Nephron progenitor cell (in vitro differentiated cells): Measurements from ENCODE around the gene ADNP.

Source experiments
- DNase-seq: peaks from one replicate; pipeline ENCODE4 v3.0.0; 2021
- H3K27ac Mint-ChIP-seq: 2 replicates; pipeline ENCODE4 v1.8.0; 2021; ENCODE audit warnings: mild to moderate bottlenecking, moderate library complexity, mixed read lengths
- H3K27me3 Mint-ChIP-seq: 2 replicates; pipeline ENCODE4 v1.8.0; 2021; ENCODE audit warnings: mild to moderate bottlenecking, low read depth, mixed read lengths; ENCODE audit not compliant: poor library complexity
- H3K36me3 Mint-ChIP-seq: 2 replicates; pipeline ENCODE4 v1.8.0; 2021; ENCODE audit warnings: low read depth, mixed read lengths
- H3K4me1 Mint-ChIP-seq: 2 replicates; pipeline ENCODE4 v1.8.0; 2021; ENCODE audit warnings: mixed read lengths
- H3K4me3 Mint-ChIP-seq: 2 replicates; pipeline ENCODE4 v1.8.0; 2021; ENCODE audit warnings: mild to moderate bottlenecking, moderate library complexity, mixed read lengths
- H3K9me3 Mint-ChIP-seq: 2 replicates; pipeline ENCODE4 v1.8.0; 2021; ENCODE audit warnings: mild to moderate bottlenecking, moderate library complexity, mixed read lengths
- CTCF ChIP-seq: fragments of 200-600 bp; sonication (generic); IDR thresholded peaks from 2 replicates; pipeline ENCODE4 v1.5.0; 2021; ENCODE audit warnings: antibody characterized with exemption

ADNP gene

GRCh38 chr20:50904067-50904570 is 27.1 kb downstream of the ADNP start:
- Mint-ChIP-seq H3K27me3 (peaks cover 4% of the 10 kb centered on the region), H3K4me3 (no peak overlapping the region), H3K4me1 (no peaks in the 10 kb centered on the region), H3K36me3 (peaks cover 49% of the 10 kb centered on the region), H3K27ac (peak overlapping the region; percentile 33), H3K9me3 (no peaks in the 10 kb centered on the region)
- DNase-seq, result no peak
- TF ChIP-seq CTCF, result no peak

DNA sequence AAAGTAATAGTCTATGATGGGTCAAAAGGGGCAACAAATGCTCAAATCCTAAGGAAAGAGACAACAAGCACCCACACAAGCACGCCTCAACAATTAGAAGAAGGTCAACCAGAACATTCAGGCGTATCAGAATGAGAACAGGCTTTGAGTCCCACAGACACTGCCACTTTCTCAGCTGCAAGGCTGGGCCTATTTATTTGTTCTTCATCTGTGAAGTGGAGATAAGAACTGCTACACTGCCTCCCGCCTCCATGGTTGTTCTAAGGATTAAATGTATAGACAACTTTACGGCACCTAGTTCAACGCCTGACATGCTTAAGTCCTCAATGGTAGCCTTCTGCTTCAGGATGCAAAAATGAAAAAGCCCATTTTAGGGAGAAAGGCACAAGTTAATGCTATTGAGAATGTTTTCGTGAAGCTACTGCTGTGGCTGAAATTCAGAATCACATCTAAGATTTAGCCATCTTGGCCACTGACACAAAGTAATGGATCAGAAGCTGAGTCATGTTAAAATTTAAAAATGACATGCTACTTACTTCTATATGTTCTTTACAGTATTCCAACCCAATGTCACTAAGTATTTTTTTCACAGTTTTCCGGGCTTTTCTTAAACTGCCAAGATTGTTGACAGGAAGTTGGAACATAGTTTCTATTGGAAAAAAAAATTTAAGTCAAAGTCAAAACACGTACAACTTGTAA is 27.7 kb downstream of the ADNP start:
- Mint-ChIP-seq H3K4me3 (no peak overlapping the region), H3K4me1 (no peaks in the 10 kb centered on the region), H3K27ac (peak overlapping the region; percentile 17), H3K36me3 (peaks cover 49% of the 10 kb centered on the region), H3K9me3 (no peaks in the 10 kb centered on the region), H3K27me3 (peaks cover 4% of the 10 kb centered on the region)
- DNase-seq, result no peak
- no peak for TF ChIP-seq CTCF

DNA sequence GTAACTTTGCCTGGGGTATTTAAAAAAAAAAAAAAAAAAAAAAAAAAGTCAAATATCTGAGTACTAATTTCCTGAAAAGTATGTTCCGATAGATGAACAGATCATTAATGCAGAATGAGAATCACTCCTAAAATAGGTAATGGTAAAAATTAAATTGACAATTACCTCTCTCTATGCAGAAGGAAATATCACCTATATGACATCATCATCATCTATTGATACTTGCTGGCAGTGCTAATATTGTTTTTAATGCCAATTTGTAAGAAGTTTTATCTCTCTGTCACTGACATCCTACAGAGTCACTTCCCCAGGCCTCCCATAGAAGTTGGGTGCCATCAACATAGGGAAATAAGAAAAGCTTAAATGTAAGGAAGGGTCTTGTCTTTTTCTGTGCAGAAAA is 29.9 kb downstream of the ADNP start:
- Mint-ChIP-seq H3K9me3 (no peaks in the 10 kb centered on the region), H3K4me3 (no peak overlapping the region), H3K36me3 (peaks cover 59% of the 10 kb centered on the region), H3K27ac (peak overlapping the region; percentile 34), H3K4me1 (no peaks in the 10 kb centered on the region), H3K27me3 (peaks cover 4% of the 10 kb centered on the region)
- TF ChIP-seq CTCF, result no peak
- DNase-seq, result no peak

GRCh38 chr20:50900261-50900660 is 31.0 kb downstream of the ADNP start:
- H3K36me3 Mint-ChIP-seq, result peaks cover 69% of the 10 kb centered on the region
- no peak overlapping the region for H3K27ac Mint-ChIP-seq
- no peak overlapping the region for H3K4me3 Mint-ChIP-seq
- H3K4me1 Mint-ChIP-seq, result no peaks in the 10 kb centered on the region
- no peaks in the 10 kb centered on the region for H3K9me3 Mint-ChIP-seq
- peaks cover 4% of the 10 kb centered on the region for H3K27me3 Mint-ChIP-seq
- no peak for TF ChIP-seq CTCF
- no peak for DNase-seq

GRCh38 chr20:50898475-50898874 is 32.8 kb downstream of the ADNP start:
- no peak for TF ChIP-seq CTCF
- no peaks in the 10 kb centered on the region for H3K4me1 Mint-ChIP-seq
- no peak for DNase-seq
- H3K27ac Mint-ChIP-seq, result peak overlapping the region; percentile 7
- H3K27me3 Mint-ChIP-seq, result no peaks in the 10 kb centered on the region
- no peaks in the 10 kb centered on the region for H3K9me3 Mint-ChIP-seq
- no peak overlapping the region for H3K4me3 Mint-ChIP-seq
- peaks cover 87% of the 10 kb centered on the region for H3K36me3 Mint-ChIP-seq
